ENCODE results near the gene PIK3R4.

PIK3R4 gene

GRCh38 chr3:130746246-130747039 lies at the start of gene PIK3R4:
PIK3R4 (minus strand) TSS chr3:130746829; CDS start chr3:130745218, 1,611 bp downstream.
- DNase-seq (ENCODE audit: low read depth) = peak; percentile 89

DNA sequence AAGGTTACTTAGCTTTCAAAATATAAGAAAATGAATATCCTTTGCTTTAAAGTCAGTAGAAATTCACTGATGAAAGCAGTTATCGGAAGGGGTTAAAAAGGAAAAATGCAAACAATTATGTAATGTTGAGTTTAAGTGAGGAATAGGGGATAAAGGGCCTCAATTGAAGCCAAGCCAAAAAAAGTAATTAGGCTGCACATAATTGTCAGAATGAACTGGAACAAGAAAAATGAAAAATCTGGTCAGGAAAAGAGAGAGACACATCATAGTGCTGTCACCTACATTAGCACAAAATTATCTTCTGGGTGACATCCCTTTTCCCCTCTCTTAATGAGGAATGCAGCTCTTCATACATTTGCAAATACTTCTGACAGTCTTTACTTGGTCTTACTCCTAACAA lies 48.8 kb upstream of the PIK3R4 start:
- DNase-seq (ENCODE audit: low read depth) = no peak

GRCh38 chr3:130792246-130792645 lies 45.6 kb upstream of the PIK3R4 start:
- no peak for DNase-seq (ENCODE audit: low read depth)

GRCh38 chr3:130789782-130790322 lies 43.2 kb upstream of the PIK3R4 start:
- no peak for DNase-seq (ENCODE audit: low read depth)

GRCh38 chr3:130787422-130788068 lies 40.9 kb upstream of the PIK3R4 start:
- no peak for DNase-seq (ENCODE audit: low read depth)

DNA sequence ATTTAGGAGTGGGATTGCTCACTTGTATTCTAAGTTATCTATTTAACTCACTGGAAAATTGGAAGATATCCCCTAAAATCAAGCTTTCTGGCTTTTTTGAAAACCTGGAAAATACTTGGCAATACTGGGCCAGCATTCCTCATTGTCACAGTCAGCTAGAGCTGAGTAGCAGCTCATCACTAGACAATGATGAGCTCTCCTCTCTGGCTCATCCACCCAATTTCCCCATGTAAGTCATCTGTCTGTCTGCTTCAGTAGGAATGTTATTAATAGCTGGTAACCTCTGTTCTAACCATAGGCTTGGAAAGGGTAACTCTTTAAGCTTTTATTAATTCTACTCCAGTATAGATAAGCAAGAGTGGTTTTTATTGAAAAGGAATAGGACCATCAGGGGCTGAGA lies 39.7 kb upstream of the PIK3R4 start:
- no peak for DNase-seq (ENCODE audit: low read depth)

DNA sequence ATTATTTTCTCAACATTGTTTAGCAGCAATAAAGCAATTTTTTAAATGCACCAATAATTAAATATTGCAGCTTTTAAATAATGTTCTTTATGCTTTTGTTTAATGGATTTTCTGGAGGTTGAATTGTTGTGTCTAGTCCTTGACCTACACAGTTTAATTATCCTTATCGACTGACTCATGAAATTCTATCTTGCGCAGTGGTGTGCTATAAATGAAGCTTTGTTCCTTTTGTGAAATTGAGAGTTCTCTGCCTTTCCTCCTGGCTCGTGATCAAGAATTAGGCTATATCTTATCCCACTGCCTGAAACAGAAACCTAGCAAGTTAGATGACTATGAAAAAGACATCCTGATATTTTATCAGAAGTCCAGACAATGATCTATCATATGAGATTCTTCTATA lies 37.0 kb upstream of the PIK3R4 start:
- DNase-seq (ENCODE audit: low read depth) = no peak

DNA sequence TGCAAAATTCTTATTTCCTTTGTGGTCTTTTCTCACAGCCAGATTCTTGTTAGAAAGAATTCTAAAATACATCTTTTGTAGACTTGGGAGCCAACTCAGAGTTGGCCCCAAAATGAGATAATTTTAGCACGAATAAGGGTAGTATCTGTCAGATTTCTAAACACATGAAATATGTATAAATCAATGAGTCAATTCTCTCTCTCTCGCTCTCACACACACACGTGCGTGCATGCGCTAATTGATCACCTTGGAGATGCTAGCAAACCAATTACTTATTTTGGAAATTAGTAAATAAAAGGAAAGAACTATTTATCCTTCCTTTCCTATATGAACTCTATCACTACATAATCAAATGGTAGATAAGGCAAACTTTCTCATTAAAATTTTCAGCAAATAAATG lies 32.9 kb upstream of the PIK3R4 start:
- DNase-seq (ENCODE audit: low read depth) = no peak

GRCh38 chr3:130779031-130779430 lies 32.4 kb upstream of the PIK3R4 start:
- no peak for DNase-seq (ENCODE audit: low read depth)

- DNase-seq (ENCODE audit: low read depth) = no peak
Observed at GRCh38 chr3:130773366-130773765, 26.7 kb upstream of the PIK3R4 start.

DNA sequence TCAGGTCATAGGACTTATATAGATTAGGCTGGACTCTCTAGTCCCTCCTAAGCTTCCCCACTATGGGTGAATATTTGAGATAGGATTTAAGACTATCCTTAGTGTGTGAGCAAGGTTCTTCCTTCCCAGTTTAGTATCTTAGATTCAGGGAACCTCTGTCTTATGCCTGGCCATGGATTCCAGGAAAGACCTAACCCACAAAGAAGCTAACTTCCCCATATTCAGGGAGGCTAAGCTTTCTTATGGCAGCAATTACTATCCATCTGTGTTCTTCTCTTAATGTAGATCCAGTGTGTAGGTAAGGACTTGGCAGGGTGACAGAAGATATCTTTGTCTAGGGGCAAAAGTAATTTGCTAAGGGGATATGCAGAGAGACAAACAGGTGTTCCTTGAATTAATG lies 25.5 kb upstream of the PIK3R4 start:
- DNase-seq (ENCODE audit: low read depth) = no peak

- DNase-seq (ENCODE audit: low read depth) = no peak
Observed at GRCh38 chr3:130770644-130771043, 24.0 kb upstream of the PIK3R4 start.

GRCh38 chr3:130761730-130762311 lies 15.2 kb upstream of the PIK3R4 start:
- DNase-seq (ENCODE audit: low read depth) = no peak

DNA sequence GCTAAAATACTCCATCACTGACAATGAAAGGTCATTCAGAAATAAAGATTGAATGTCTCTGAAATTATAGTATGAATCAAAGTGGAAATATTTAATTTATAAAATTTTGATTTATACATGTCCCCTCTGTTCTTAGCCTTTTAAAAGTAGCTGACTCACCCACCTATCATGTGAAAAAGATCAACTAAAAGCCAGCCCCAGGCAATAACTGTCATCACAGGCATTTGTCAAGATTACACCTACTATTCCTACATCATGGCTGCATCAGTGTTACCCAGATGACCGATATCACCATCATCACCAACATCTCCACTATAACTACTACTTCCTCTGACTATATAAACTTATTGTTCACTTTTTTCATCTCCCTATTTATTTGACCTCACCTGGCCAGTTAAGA lies 14.3 kb upstream of the PIK3R4 start:
- DNase-seq (ENCODE audit: low read depth) = no peak

DNA sequence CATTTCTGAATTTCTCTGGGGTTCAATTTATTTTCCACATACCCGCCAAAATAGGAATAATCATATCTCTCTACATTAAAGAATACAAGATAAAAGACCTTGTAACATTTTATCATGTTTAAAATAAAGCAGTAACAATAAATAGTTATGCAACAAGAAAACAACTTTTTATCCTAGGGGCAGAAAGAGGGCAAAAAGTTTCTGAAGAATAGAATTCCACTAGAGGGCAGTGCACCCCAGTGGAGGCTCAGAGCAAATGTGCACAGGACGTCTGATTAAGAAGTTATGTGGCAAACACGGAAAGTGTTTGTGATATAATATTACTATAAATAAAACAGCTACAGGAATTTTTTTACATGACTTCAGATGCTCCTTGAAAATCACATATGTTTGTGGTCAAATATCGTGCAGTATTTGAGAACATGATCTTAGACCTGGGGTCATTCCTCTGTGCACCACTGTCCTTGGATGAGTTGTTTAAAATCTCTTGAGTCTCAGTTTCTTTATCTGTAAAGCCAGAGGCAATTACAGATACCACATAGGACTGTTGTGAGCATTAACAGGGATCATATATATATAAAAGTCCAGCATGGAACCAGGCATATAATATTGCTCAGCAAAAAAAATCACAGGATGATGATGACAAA lies 13.2 kb upstream of the PIK3R4 start:
- DNase-seq (ENCODE audit: low read depth) = peak; percentile 17

DNA sequence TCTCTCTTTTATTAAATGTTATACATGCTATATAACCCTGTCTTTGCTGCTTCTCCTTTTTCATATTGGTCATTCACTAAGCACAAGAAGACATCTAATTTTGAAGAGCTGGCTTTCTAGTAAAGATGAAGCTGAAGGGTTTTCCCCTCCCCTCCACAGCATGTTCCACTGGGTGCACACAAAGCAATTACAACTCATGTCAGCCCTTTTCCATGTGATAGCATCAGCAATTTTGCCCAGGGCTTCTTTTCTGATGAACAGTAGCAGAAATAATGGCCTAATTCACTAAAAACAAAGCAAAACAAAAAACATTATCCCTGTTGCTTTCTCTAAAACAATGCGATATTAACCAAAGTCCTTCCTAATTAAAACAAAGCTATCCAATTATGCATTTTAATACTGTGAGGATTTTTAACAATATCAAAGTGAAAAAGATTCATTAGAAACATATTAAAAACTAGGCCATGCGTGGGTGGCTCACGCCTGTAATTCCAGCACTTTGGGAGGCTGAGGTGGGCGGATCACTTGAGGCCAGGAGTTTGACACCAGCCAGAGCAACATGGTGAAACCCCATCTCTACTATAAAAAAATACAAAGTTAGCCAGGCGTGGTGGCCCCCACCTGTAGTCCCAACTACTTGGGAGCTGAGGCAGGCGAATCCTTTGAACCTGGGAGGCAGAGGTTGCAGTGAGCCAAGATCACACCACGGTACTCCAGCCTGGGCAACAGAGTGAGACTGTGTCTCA lies 12.2 kb upstream of the PIK3R4 start:
- DNase-seq (ENCODE audit: low read depth) = no peak

DNA sequence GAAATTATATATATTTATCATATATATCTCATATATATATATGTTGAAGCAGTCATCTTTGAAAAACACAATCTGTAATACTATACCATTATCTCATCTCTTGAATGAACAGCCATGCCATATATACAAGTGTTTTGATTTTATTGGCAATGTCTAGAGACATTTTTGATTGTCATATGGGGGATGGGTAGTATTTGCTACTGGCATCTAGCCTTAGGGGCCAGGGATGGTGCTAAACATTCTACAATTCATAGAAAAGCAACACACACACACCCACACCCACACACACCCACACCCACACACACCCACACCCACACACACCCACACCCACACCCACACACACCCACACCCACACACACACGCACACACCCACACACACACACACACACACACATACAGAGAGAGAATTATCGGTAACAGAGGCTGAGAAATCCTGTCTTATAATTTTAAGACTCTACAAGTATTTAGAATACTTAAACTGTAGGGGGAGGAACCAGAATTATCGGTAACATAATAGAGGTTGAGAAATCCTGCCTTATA lies 11.1 kb upstream of the PIK3R4 start:
- DNase-seq (ENCODE audit: low read depth) = no peak

- DNase-seq (ENCODE audit: low read depth) = no peak
Observed at GRCh38 chr3:130755666-130756065, 9.0 kb upstream of the PIK3R4 start.

DNA sequence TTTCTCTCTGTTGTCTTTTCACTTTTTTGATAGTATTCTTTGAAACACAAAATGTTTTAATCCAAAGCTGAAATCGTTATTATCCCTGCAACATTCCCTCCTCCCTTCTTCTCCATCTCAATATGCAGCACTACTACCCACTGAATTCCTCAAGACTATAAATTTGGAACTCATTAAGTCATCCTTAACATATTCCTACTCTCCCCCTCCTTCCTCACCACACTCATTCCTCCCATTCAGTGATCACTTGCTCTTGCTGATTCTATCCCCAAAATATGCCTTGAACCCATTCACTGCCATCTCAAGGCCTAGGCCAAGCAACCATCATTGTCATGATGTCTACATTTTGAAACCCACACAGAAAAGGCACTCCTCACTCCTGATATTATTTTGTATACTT lies 2.4 kb upstream of the PIK3R4 start:
- no peak for DNase-seq (ENCODE audit: low read depth)

GRCh38 chr3:130748467-130748861 lies 1.8 kb upstream of the PIK3R4 start:
- DNase-seq (ENCODE audit: low read depth) = no peak

GRCh38 chr3:130743354-130743753 lies 3.3 kb downstream of the PIK3R4 start:
- DNase-seq (ENCODE audit: low read depth) = no peak
